HCT116 (cell line): ENCODE data around the gene POLR3GL. TPM values are rescaled to one million over a fixed set of nuclear protein-coding genes. Genes with fewer than 3 reads are reported as not detected.

ENCODE experiments used
- ATAC-seq: fragments of 200-7000 bp; cut with Tn5 transposase; 2 replicates; pipeline ENCODE4 v1.9.1; 2020; ENCODE audit warnings: mild to moderate bottlenecking, moderate library complexity
- Bru-seq: library from RNA; stranded (reverse); fragments of 400-500 nt; gene quantifications from one replicate; lab custom pipeline; 2021; lab: Mats Ljungman, UMichigan
- BruChase-seq, 2 experiments: library from RNA; stranded (reverse); fragments of 400-500 nt; gene quantifications; one replicate each; lab custom pipeline; 2021; lab: Mats Ljungman, UMichigan
- BruUV-seq: library from RNA; stranded (reverse); fragments of 400-500 nt; replicated peaks from 2 replicates; lab custom pipeline; 2021; lab: Mats Ljungman, UMichigan
- CTCF ChIA-PET: fragments of 300-600 bp; sonication (Branson Sonifier 250); formaldehyde crosslinking; loops from one replicate; lab custom pipeline; 2021; ENCODE audit warnings: antibody characterized with exemption; lab: Charles Lee
- POLR2A ChIA-PET: fragments of 300-600, 350-600 bp; sonication (Branson Sonifier 250); formaldehyde crosslinking; loops from one replicate; lab custom pipeline; 2021; ENCODE audit warnings: antibody characterized with exemption; lab: Charles Lee
- RAD21 ChIA-PET, 2 experiments: fragments of 300-600 bp; sonication (Branson Sonifier 250); formaldehyde crosslinking; loops; one replicate each; lab custom pipeline; 2023; ENCODE audit warnings: low total read pairs in 2 of 2; ENCODE audit not compliant: uncharacterized antibody in 2 of 2, unreplicated experiment in 2 of 2, low non-redundant PET in 1 of 2; lab: Charles Lee
- DNase-seq: peaks from one replicate; pipeline ENCODE4 v3.0.0-alpha.2; 2010; ENCODE audit warnings: low read depth, low spot score
- H2AFZ ChIP-seq: fragments of 200-600 bp; shearing (Covaris generic), sonication (generic); 2 replicates; pipeline ENCODE4 v1.6.1; 2017; ENCODE audit warnings: low read depth, mixed run types, mixed read lengths, antibody characterized with exemption, low read length; ENCODE audit not compliant: poor library complexity, severe bottlenecking
- H3K27ac ChIP-seq: 2 replicates; pipeline ENCODE4 v1.5.1; 2012; ENCODE audit warnings: low read depth, low read length
- H3K27me3 ChIP-seq: fragments of 200-600 bp; sonication (generic); 2 replicates; pipeline ENCODE4 v1.6.1; 2016; ENCODE audit warnings: mixed run types, low read length, mixed read lengths; ENCODE audit not compliant: insufficient read depth
- H3K36me3 ChIP-seq, 2 experiments: fragments of 200-500 bp in 1 of 2; fragments of 200-600 bp in 1 of 2; sonication (Bioruptor generic) in 1 of 2; sonication (generic) in 1 of 2; 2 replicates each; pipeline versions ENCODE4 v1.5.1 to v1.6.1; 2014 to 2016; ENCODE audit warnings: low read length in 2 of 2, inconsistent platforms in 1 of 2, mixed read lengths in 1 of 2, mixed run types in 1 of 2; ENCODE audit not compliant: insufficient read depth in 2 of 2, control insufficient read depth in 1 of 2
- H3K4me1 ChIP-seq, 2 experiments: fragments of 200-600 bp in 1 of 2; sonication (generic) in 1 of 2; 2 replicates each; pipeline versions ENCODE4 v1.5.1 to v1.6.1; 2012 to 2017; ENCODE audit warnings: low read length in 2 of 2, inconsistent platforms in 1 of 2, mild to moderate bottlenecking in 1 of 2, mixed read lengths in 1 of 2, mixed run types in 1 of 2, moderate library complexity in 1 of 2; ENCODE audit not compliant: insufficient read depth in 2 of 2, control insufficient read depth in 1 of 2
- H3K4me2 ChIP-seq: fragments of 200-600 bp; sonication (generic); 2 replicates; pipeline ENCODE4 v1.6.1; 2017; ENCODE audit warnings: mixed run types, low read length, mixed read lengths
- H3K4me3 ChIP-seq, 2 experiments: fragments of 200-600 bp in 1 of 2; sonication (generic) in 1 of 2; replicated peaks in 1 of 2; 2 replicates each; pipeline ENCODE4 v1.5.1; 2011 to 2016; ENCODE audit warnings: low read length in 2 of 2, control low read depth in 1 of 2, low read depth in 1 of 2, mild to moderate bottlenecking in 1 of 2, mixed read lengths in 1 of 2, mixed run types in 1 of 2
- H3K79me2 ChIP-seq: fragments of 200-600 bp; sonication (generic); 2 replicates; pipeline ENCODE4 v1.6.1; 2017; ENCODE audit warnings: mild to moderate bottlenecking, mixed run types, low read length, moderate library complexity, mixed read lengths; ENCODE audit not compliant: insufficient read depth
- H3K9ac ChIP-seq: fragments of 200-600 bp; sonication (generic); 2 replicates; pipeline ENCODE4 v1.6.1; 2016; ENCODE audit warnings: low read length, mixed read lengths
- H3K9me2 ChIP-seq: fragments of 200-600 bp; sonication (generic), shearing (Covaris generic); 2 replicates; pipeline ENCODE4 v1.6.1; 2017; ENCODE audit warnings: mixed run types, mild to moderate bottlenecking, moderate library complexity; ENCODE audit not compliant: insufficient read depth
- H3K9me3 ChIP-seq, 2 experiments: fragments of 200-500 bp in 1 of 2; fragments of 200-600 bp in 1 of 2; sonication (Bioruptor generic) in 1 of 2; sonication (generic) in 1 of 2; 2 replicates each; pipeline ENCODE4 v1.6.1; 2014 to 2017; ENCODE audit warnings: low read length in 2 of 2, mixed read lengths in 2 of 2, inconsistent platforms in 1 of 2, low read depth in 1 of 2, mild to moderate bottlenecking in 1 of 2, mixed run types in 1 of 2, moderate library complexity in 1 of 2; ENCODE audit not compliant: control insufficient read depth in 1 of 2, insufficient read depth in 1 of 2
- H4K20me1 ChIP-seq: fragments of 200-600 bp; sonication (generic), shearing (Covaris generic); 2 replicates; pipeline ENCODE4 v1.6.1; 2017; ENCODE audit warnings: mixed run types, mild to moderate bottlenecking, moderate library complexity; ENCODE audit not compliant: insufficient read depth
- ATF3 ChIP-seq: IDR thresholded peaks from 2 replicates; pipeline ENCODE4 v1.6.1; 2012
- CBX3 ChIP-seq: IDR thresholded peaks from 2 replicates; pipeline ENCODE4 v1.6.1; 2012; ENCODE audit warnings: low read depth
- CEBPB ChIP-seq: IDR thresholded peaks from 2 replicates; pipeline ENCODE4 v1.6.1; 2012; ENCODE audit warnings: low read depth
- EGR1 ChIP-seq: IDR thresholded peaks from 2 replicates; pipeline ENCODE4 v1.6.1; 2012; ENCODE audit warnings: low read depth
- FOSL1 ChIP-seq: IDR thresholded peaks from 2 replicates; pipeline ENCODE4 v1.6.1; 2012; ENCODE audit warnings: low read depth
- JUND ChIP-seq: IDR thresholded peaks from 2 replicates; pipeline ENCODE4 v1.6.1; 2012
- POLR2A ChIP-seq: IDR thresholded peaks from 2 replicates; pipeline ENCODE4 v1.7.0; 2011; ENCODE audit warnings: borderline replicate concordance; ENCODE audit not compliant: insufficient read depth, insufficient read length; ENCODE audit errors: extremely low read depth
- POLR2AphosphoS5 ChIP-seq: IDR thresholded peaks from 2 replicates; pipeline ENCODE4 v1.6.1; 2011; ENCODE audit warnings: mild to moderate bottlenecking, low read depth, low read length, moderate library complexity
- RAD21 ChIP-seq: IDR thresholded peaks from 2 replicates; pipeline ENCODE4 v1.6.1; 2012; ENCODE audit warnings: low read depth, mild to moderate bottlenecking
- SIN3A ChIP-seq: IDR thresholded peaks from 2 replicates; pipeline ENCODE4 v1.6.1; 2012; ENCODE audit warnings: low read depth
- SP1 ChIP-seq: IDR thresholded peaks from 2 replicates; pipeline ENCODE4 v1.6.1; 2012; ENCODE audit warnings: low read depth
- SRF ChIP-seq: IDR thresholded peaks from 2 replicates; pipeline ENCODE4 v1.6.1; 2012; ENCODE audit warnings: low read depth
- TCF7L2 ChIP-seq: IDR thresholded peaks from 2 replicates; pipeline ENCODE4 v1.7.0; 2011; ENCODE audit warnings: borderline replicate concordance, inconsistent platforms; ENCODE audit not compliant: insufficient read depth, insufficient read length; ENCODE audit errors: extremely low read depth
- YY1 ChIP-seq: IDR thresholded peaks from 2 replicates; pipeline ENCODE4 v1.6.1; 2011; ENCODE audit warnings: low read length, low read depth, moderate library complexity, mild to moderate bottlenecking; ENCODE audit not compliant: insufficient replicate concordance; ENCODE audit errors: extremely low read depth
- ZBTB33 ChIP-seq: IDR thresholded peaks from 2 replicates; pipeline ENCODE4 v1.6.1; 2011; ENCODE audit warnings: mild to moderate bottlenecking, low read length, moderate library complexity; ENCODE audit not compliant: insufficient replicate concordance; ENCODE audit errors: extremely low read depth
- ZFX ChIP-seq: fragments of 450-650 bp; IDR thresholded peaks from 2 replicates; pipeline ENCODE4 v1.6.1; 2017
- intact Hi-C: fragments of 100-400 bp; cut with micrococcal nuclease; formaldehyde crosslinking; loops from 2 replicates; pipeline ENCODE4 v1.10.0; 2022
- long read RNA-seq: library from polyadenylated mRNA; unstranded; transcript quantifications from one replicate; pipeline ENCODE4 v2.0.0, GENCODE V29; 2021; ENCODE audit not compliant: unreplicated experiment
- polyA plus RNA-seq: library from polyadenylated mRNA; unstranded; fragments of >200 nt; gene quantifications from 2 replicates; pipeline ENCODE4 v1.2.1, GENCODE V29; 2012; ENCODE audit warnings: missing spikeins
- total RNA-seq: library from RNA; stranded (reverse); gene quantifications from one replicate; pipeline ENCODE4 v1.2.1, GENCODE V29; 2021; ENCODE audit not compliant: unreplicated experiment
- TF ChIP-seq, protein P1 (sequence below): IDR thresholded peaks from 2 replicates; pipeline ENCODE4 v1.6.1; 2012

The POLR3GL gene, protein sequence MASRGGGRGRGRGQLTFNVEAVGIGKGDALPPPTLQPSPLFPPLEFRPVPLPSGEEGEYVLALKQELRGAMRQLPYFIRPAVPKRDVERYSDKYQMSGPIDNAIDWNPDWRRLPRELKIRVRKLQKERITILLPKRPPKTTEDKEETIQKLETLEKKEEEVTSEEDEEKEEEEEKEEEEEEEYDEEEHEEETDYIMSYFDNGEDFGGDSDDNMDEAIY
- 17.9 TPM for total RNA-seq
- 26.3 and 28.6 TPM in 2 replicates for polyA plus RNA-seq
- Bru-seq, nascent RNA = percentile 87 among the genes with signal in this experiment
- BruChase-seq, experiment 1, labeled RNA remaining after a 6-hour chase = percentile 96 among the genes with signal in this experiment
- percentile 94 among the genes with signal in this experiment for BruChase-seq, experiment 2, labeled RNA remaining after a 2-hour chase
- long read RNA-seq, transcript POLR3GL-202 (8 exons, 1,165 nt) = major isoform, 19 of 27 reads
- long read RNA-seq, partial matches to known transcripts = 3 of 27 reads
- long read RNA-seq, other reads (novel, unspliced or antisense) = 3 of 27 reads

GRCh38 chr1:145964328-145965118, at the start of gene POLR3GL, which contains the start of gene ANKRD34A:
Gene POLR3GL, plus strand, starts transcription at chr1:145964690. Its CDS starts 10,176 bp downstream, at chr1:145974866.
Gene ANKRD34A, minus strand, starts transcription at chr1:145964575. Its CDS starts 2,816 bp downstream, at chr1:145961759.
- DNase-seq (peak; percentile 92), ATAC-seq (peak; percentile 97)
- Histone ChIP-seq H3K27me3 (no peaks in the 10 kb centered on the region), H3K4me2 (peak within 1 kb of the TSS; percentile 80), H2AFZ (peak within 1 kb of the TSS; percentile 42), H3K4me1 (peaks cover 19 to 27% of the 10 kb centered on the region in 2 experiments), H3K4me3 (peak within 1 kb of the TSS; percentile 70 to 73), H3K9ac (peak within 1 kb of the TSS; percentile 67), H3K9me3 (no peaks in the 10 kb centered on the region; a peak in 1 of 4 replicates), H3K79me2 (no peaks in the 10 kb centered on the region), H3K36me3 (no peaks in the 10 kb centered on the region), H3K9me2 (no peaks in the 10 kb centered on the region), H3K27ac (peak within 1 kb of the TSS; percentile 64), H4K20me1 (no peaks in the 10 kb centered on the region)
- intact Hi-C loops = loop anchor here (1.0 to 5.0 kb wide), 2 partner anchors 7 to 47 kb away; partner anchors contain the start of gene PEX11B
- TF ChIP-seq POLR2AphosphoS5 (peak; percentile 95), ZBTB33 (no peak), SP1 (peak; percentile 52), TCF7L2 (peak; percentile 9), RAD21 (no peak), CBX3 (no peak), JUND (no peak), POLR2A (peak; percentile 85), SIN3A (peak; percentile 76), EGR1 (no peak), CEBPB (no peak), YY1 (peak; percentile 9), FOSL1 (no peak), SRF (no peak), ATF3 (no peak), ZFX (peak; percentile 37; the same call in 1 of the 2 replicates)
- TF ChIP-seq, protein P1, sequence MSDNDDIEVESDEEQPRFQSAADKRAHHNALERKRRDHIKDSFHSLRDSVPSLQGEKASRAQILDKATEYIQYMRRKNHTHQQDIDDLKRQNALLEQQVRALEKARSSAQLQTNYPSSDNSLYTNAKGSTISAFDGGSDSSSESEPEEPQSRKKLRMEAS = no peak
- RAD21 ChIA-PET = interaction anchor here in 1 of 2 experiments (0.5 kb wide), 1 partner anchor 30 kb away, joined by 3 read pairs; no protein-coding TSS in a partner anchor
- TSS peak; percentile 92 for BruUV-seq
- POLR2A ChIA-PET = interaction anchor here (0.6 to 2.1 kb wide), 18 partner anchors 10 to 106 kb away, joined by 3 to 22 read pairs (median 4); partner anchors contain the start of gene RBM8A
- CTCF ChIA-PET = interaction anchor here (0.7 to 2.4 kb wide), 8 partner anchors 13 to 119 kb away, joined by 4 to 11 read pairs (median 8); partner anchors contain the start of genes NUDT17, PIAS3 and RBM8A
